Sigmoid colon (tissue), 3 donors: ENCODE results near the gene LPIN3.

Experiments
- POLR2A ChIP-seq, 2 donors: fragments of 450-650 bp; IDR thresholded peaks; one replicate each; pipeline ENCODE4 v1.6.1; 2016; ENCODE audit warnings: antibody characterized with exemption in 2 of 2, mild to moderate bottlenecking in 2 of 2, moderate library complexity in 2 of 2
- TF ChIP-seq, protein P1 (sequence below), 4 experiments: fragments of 450-650 bp in 3 of 4; fragments of 200-600 bp in 1 of 4; IDR thresholded peaks; one replicate each; pipeline ENCODE4 v1.5.1; 2016 to 2019; ENCODE audit warnings: antibody characterized with exemption in 4 of 4, mild to moderate bottlenecking in 3 of 4, moderate library complexity in 2 of 4

DNA sequence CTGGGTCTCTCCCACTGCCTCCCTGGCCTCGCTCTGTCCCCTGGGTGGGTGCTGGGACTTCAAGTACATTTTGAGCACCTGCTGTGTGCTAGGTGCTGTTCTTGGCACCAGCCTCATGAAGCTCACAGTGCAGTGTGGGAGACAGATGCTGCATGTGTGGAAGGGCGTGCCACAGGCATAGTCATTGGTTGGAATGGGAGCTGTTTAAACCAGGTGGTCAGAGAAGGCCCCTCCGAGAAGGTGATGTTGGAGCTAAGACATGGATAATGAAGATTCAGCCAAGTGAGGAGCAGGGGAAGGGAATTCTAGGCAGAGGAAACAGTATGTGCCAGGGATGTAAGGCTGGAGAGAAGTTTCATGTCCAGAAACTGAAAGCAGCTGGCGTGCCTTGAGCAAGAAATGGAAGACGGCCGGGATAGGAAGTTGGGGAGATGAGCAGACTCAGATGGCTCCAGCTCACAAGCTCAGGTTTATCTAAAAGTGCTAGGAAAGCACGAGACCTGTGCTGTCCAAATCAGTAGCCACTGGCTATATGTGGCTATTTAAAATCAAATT, 9.9 kb downstream of the LPIN3 start:
- TF ChIP-seq POLR2A (IDR thresholded peaks at IDR 0.05), result no peak
- TF ChIP-seq, protein P1, sequence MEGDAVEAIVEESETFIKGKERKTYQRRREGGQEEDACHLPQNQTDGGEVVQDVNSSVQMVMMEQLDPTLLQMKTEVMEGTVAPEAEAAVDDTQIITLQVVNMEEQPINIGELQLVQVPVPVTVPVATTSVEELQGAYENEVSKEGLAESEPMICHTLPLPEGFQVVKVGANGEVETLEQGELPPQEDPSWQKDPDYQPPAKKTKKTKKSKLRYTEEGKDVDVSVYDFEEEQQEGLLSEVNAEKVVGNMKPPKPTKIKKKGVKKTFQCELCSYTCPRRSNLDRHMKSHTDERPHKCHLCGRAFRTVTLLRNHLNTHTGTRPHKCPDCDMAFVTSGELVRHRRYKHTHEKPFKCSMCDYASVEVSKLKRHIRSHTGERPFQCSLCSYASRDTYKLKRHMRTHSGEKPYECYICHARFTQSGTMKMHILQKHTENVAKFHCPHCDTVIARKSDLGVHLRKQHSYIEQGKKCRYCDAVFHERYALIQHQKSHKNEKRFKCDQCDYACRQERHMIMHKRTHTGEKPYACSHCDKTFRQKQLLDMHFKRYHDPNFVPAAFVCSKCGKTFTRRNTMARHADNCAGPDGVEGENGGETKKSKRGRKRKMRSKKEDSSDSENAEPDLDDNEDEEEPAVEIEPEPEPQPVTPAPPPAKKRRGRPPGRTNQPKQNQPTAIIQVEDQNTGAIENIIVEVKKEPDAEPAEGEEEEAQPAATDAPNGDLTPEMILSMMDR (IDR thresholded peaks at IDR 0.05), result no peak
